GM23338 (cell line): ENCODE measurements around the gene PPP2R5A. TPM values are rescaled to one million over a fixed set of nuclear protein-coding genes. Genes with fewer than 3 reads are reported as not detected.

Experiments used
- ATAC-seq: fragments of 200-7000 bp; cut with Tn5 transposase; 3 replicates; pipeline ENCODE4 v1.9.1; 2020
- DNase-seq: peaks from one replicate; pipeline ENCODE4 v3.0.0-alpha.2; 2015; ENCODE audit warnings: low spot score
- H2AFZ ChIP-seq: fragments of 200-600 bp; sonication (generic); 2 replicates; pipeline ENCODE4 v1.8.0; 2016; ENCODE audit warnings: antibody characterized with exemption, mild to moderate bottlenecking, moderate library complexity
- H3F3A ChIP-seq: fragments of 200-600 bp; sonication (generic); replicated peaks from 2 replicates; pipeline ENCODE4 v1.8.0; 2017; ENCODE audit warnings: antibody characterized with exemption, mixed run types, low read depth
- H3K27ac ChIP-seq: fragments of 200-600 bp; sonication (generic); 2 replicates; pipeline ENCODE4 v1.6.1; 2016; ENCODE audit warnings: low read depth
- H3K27me3 ChIP-seq: fragments of 200-600 bp; sonication (generic); 2 replicates; pipeline ENCODE4 v1.8.0; 2016; ENCODE audit warnings: mild to moderate bottlenecking, mixed run types, moderate library complexity; ENCODE audit not compliant: insufficient read depth
- H3K36me3 ChIP-seq: fragments of 200-600 bp; sonication (generic); 2 replicates; pipeline ENCODE4 v1.8.0; 2016; ENCODE audit warnings: mild to moderate bottlenecking; ENCODE audit not compliant: insufficient read depth
- H3K4me1 ChIP-seq: fragments of 200-600 bp; sonication (generic); 2 replicates; pipeline ENCODE4 v1.8.0; 2016; ENCODE audit warnings: mild to moderate bottlenecking, moderate library complexity; ENCODE audit not compliant: insufficient read depth
- H3K4me2 ChIP-seq: fragments of 200-600 bp; sonication (generic); 2 replicates; pipeline ENCODE4 v1.7.1; 2017; ENCODE audit warnings: mixed run types
- H3K4me3 ChIP-seq: fragments of 200-600 bp; sonication (generic); 2 replicates; pipeline ENCODE4 v1.6.1; 2016; ENCODE audit warnings: mixed run types
- H3K79me2 ChIP-seq: fragments of 200-600 bp; sonication (generic); replicated peaks from 2 replicates; pipeline ENCODE4 v1.8.0; 2017; ENCODE audit warnings: mild to moderate bottlenecking; ENCODE audit not compliant: insufficient read depth
- H3K9me2 ChIP-seq: fragments of 200-600 bp; sonication (generic); 2 replicates; pipeline ENCODE4 v1.8.0; 2017; ENCODE audit not compliant: insufficient read depth
- H4K20me1 ChIP-seq: fragments of 200-600 bp; sonication (generic); replicated peaks from 2 replicates; pipeline ENCODE4 v1.8.0; 2017; ENCODE audit warnings: mild to moderate bottlenecking; ENCODE audit not compliant: insufficient read depth
- H3K27ac Mint-ChIP-seq: 2 replicates; pipeline ENCODE4 v1.8.0; 2020; ENCODE audit warnings: inconsistent platforms, mild to moderate bottlenecking, moderate library complexity, mixed read lengths
- H3K27me3 Mint-ChIP-seq: 3 replicates; pipeline ENCODE4 v1.8.0; 2022; ENCODE audit warnings: low read depth, mild to moderate bottlenecking, moderate library complexity, mixed read lengths, inconsistent platforms; ENCODE audit not compliant: insufficient read depth, poor library complexity
- H3K36me3 Mint-ChIP-seq: 3 replicates; pipeline ENCODE4 v1.8.0; 2021; ENCODE audit warnings: low read depth, mild to moderate bottlenecking, inconsistent platforms, moderate library complexity, mixed read lengths
- H3K4me1 Mint-ChIP-seq: 3 replicates; pipeline ENCODE4 v1.8.0; 2020; ENCODE audit warnings: mild to moderate bottlenecking, inconsistent platforms, mixed read lengths
- H3K4me3 Mint-ChIP-seq: 3 replicates; pipeline ENCODE4 v1.8.0; 2021; ENCODE audit warnings: moderate library complexity, mild to moderate bottlenecking, inconsistent platforms, mixed read lengths
- H3K9me3 Mint-ChIP-seq: 3 replicates; pipeline ENCODE4 v1.8.0; 2020; ENCODE audit warnings: moderate library complexity, mild to moderate bottlenecking, inconsistent platforms, mixed read lengths
- CREB1 ChIP-seq: fragments of 250-450 bp; sonication (Bioruptor Pico); IDR thresholded peaks from 2 replicates; pipeline ENCODE4 v1.5.0; 2020; ENCODE audit warnings: low read depth, mild to moderate bottlenecking, moderate library complexity
- EZH2 ChIP-seq: fragments of 200-600 bp; sonication (generic); IDR thresholded peaks from one replicate; pipeline ENCODE4 v1.8.0; 2017; ENCODE audit warnings: antibody characterized with exemption, mild to moderate bottlenecking, low read depth; ENCODE audit not compliant: unreplicated experiment
- EZH2phosphoT487 ChIP-seq: fragments of 200-600 bp; sonication (generic); IDR thresholded peaks from one replicate; pipeline ENCODE4 v1.8.1; 2018; ENCODE audit warnings: antibody characterized with exemption; ENCODE audit not compliant: unreplicated experiment
- JUNB ChIP-seq: IDR thresholded peaks from one replicate; pipeline ENCODE4 v1.6.1; 2016; ENCODE audit warnings: antibody characterized with exemption; ENCODE audit not compliant: unreplicated experiment
- NANOG ChIP-seq: IDR thresholded peaks from 2 replicates; pipeline ENCODE4 v1.6.1; 2016; ENCODE audit warnings: antibody characterized with exemption, borderline replicate concordance
- POLR2AphosphoS5 ChIP-seq: IDR thresholded peaks from 2 replicates; pipeline ENCODE4 v1.6.1; 2016; ENCODE audit warnings: antibody characterized with exemption, low read depth
- STAT1 ChIP-seq: IDR thresholded peaks from one replicate; pipeline ENCODE4 v1.6.1; 2016; ENCODE audit warnings: antibody characterized with exemption; ENCODE audit not compliant: unreplicated experiment
- ZNF114 ChIP-seq: fragments of 250-450 bp; sonication (Bioruptor Pico); IDR thresholded peaks from 2 replicates; pipeline ENCODE4 v1.5.0; 2020; ENCODE audit warnings: mild to moderate bottlenecking, moderate library complexity
- ZNF331 ChIP-seq: fragments of 250-450 bp; sonication (Bioruptor Pico); IDR thresholded peaks from 2 replicates; pipeline ENCODE4 v1.5.0; 2020; ENCODE audit warnings: low read depth, mild to moderate bottlenecking, moderate library complexity
- polyA plus RNA-seq: library from polyadenylated mRNA; unstranded; fragments of >200 nt; fragmentation: Nextera tagmentation; extraction: Ambion mirVana; gene quantifications from 2 replicates; pipeline ENCODE4 v1.2.1, GENCODE V29; 2016
- total RNA-seq: library from RNA; depleted of rRNA; stranded (reverse); fragments of >200 nt; shearing (Covaris generic); gene quantifications from 2 replicates; pipeline ENCODE4 v1.2.3, GENCODE V29; 2014
- TF ChIP-seq, protein P1 (sequence below), 2 experiments: fragments of 200-600 bp in 1 of 2; sonication (generic) in 1 of 2; conservative IDR thresholded peaks; 2 replicates each; pipeline versions ENCODE4 v1.5.1 to v1.6.1; 2016 to 2017; ENCODE audit warnings: antibody characterized with exemption in 2 of 2, low read depth in 2 of 2, mild to moderate bottlenecking in 2 of 2, moderate library complexity in 1 of 2
- TF ChIP-seq, protein P2 (sequence below): IDR thresholded peaks from 2 replicates; pipeline ENCODE4 v1.6.1; 2016; ENCODE audit warnings: antibody characterized with exemption
- TF ChIP-seq, protein P3 (sequence below): IDR thresholded peaks from one replicate; pipeline ENCODE4 v1.6.1; 2018; ENCODE audit warnings: antibody characterized with exemption; ENCODE audit not compliant: unreplicated experiment
- TF ChIP-seq, protein P4 (sequence below): fragments of 250-450 bp; sonication (Bioruptor Pico); IDR thresholded peaks from 2 replicates; pipeline ENCODE4 v1.5.0; 2020; ENCODE audit warnings: mild to moderate bottlenecking, moderate library complexity

The PPP2R5A gene
- total and polyA plus RNA-seq, 2 experiments from 2014 or later = 16.2 to 43.5 TPM

DNA sequence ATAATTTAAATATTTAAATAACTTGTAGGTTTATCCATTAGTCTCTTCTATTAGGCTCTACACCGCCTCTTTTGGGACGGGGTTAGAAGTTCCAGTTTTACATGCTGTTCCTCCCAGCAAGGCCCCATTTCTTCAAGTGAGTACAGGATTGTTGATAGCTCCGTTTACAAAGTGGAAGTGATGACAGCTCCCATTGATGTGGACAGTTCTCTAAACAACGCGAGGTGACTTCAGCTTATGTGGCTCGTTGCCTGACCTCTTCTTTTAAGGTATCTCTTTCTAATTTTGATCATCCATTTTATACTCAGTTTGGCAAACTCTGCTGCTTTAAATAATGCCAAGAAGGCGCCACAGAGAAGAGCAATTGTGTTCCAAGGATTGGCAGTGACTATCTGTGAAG lies 79.8 kb downstream of the PPP2R5A start:
- Histone ChIP-seq H3K79me2 (no peaks in the 10 kb centered on the region), H3K36me3 (peaks cover 16% of the 10 kb centered on the region; the same call in 1 of the 2 replicates), H3K27me3 (no peaks in the 10 kb centered on the region), H3K4me3 (no peak overlapping the region), H3K4me2 (no peak overlapping the region), H2AFZ (no peak overlapping the region), H3K27ac (no peak overlapping the region), H4K20me1 (peaks cover 12% of the 10 kb centered on the region), H3K9me2 (no peaks in the 10 kb centered on the region), H3K4me1 (no peaks in the 10 kb centered on the region), H3F3A (no peaks in the 10 kb centered on the region)
- H3K36me3 Mint-ChIP-seq = peaks cover 44% of the 10 kb centered on the region
- ATAC-seq = no peak
- no peaks in the 10 kb centered on the region; the same call in 2 of the 3 replicates for H3K9me3 Mint-ChIP-seq
- peaks cover 4% of the 10 kb centered on the region; the same call in 1 of the 3 replicates for H3K4me1 Mint-ChIP-seq
- TF ChIP-seq, protein P1, sequence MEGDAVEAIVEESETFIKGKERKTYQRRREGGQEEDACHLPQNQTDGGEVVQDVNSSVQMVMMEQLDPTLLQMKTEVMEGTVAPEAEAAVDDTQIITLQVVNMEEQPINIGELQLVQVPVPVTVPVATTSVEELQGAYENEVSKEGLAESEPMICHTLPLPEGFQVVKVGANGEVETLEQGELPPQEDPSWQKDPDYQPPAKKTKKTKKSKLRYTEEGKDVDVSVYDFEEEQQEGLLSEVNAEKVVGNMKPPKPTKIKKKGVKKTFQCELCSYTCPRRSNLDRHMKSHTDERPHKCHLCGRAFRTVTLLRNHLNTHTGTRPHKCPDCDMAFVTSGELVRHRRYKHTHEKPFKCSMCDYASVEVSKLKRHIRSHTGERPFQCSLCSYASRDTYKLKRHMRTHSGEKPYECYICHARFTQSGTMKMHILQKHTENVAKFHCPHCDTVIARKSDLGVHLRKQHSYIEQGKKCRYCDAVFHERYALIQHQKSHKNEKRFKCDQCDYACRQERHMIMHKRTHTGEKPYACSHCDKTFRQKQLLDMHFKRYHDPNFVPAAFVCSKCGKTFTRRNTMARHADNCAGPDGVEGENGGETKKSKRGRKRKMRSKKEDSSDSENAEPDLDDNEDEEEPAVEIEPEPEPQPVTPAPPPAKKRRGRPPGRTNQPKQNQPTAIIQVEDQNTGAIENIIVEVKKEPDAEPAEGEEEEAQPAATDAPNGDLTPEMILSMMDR (conservative IDR thresholded peaks at IDR 0.05; ENCODE audit: low read depth in 2 of 2) = no peak
- TF ChIP-seq, protein P2, sequence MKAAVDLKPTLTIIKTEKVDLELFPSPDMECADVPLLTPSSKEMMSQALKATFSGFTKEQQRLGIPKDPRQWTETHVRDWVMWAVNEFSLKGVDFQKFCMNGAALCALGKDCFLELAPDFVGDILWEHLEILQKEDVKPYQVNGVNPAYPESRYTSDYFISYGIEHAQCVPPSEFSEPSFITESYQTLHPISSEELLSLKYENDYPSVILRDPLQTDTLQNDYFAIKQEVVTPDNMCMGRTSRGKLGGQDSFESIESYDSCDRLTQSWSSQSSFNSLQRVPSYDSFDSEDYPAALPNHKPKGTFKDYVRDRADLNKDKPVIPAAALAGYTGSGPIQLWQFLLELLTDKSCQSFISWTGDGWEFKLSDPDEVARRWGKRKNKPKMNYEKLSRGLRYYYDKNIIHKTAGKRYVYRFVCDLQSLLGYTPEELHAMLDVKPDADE = no peak
- TF ChIP-seq POLR2AphosphoS5 (no peak), JUNB (no peak), NANOG (no peak), EZH2phosphoT487 (no peak), ZNF331 (CRISPR knock-in tag) (no peak), STAT1 (no peak), EZH2 (no peak), ZNF114 (CRISPR knock-in tag) (no peak), CREB1 (CRISPR knock-in tag) (no peak)
- TF ChIP-seq, protein P3, sequence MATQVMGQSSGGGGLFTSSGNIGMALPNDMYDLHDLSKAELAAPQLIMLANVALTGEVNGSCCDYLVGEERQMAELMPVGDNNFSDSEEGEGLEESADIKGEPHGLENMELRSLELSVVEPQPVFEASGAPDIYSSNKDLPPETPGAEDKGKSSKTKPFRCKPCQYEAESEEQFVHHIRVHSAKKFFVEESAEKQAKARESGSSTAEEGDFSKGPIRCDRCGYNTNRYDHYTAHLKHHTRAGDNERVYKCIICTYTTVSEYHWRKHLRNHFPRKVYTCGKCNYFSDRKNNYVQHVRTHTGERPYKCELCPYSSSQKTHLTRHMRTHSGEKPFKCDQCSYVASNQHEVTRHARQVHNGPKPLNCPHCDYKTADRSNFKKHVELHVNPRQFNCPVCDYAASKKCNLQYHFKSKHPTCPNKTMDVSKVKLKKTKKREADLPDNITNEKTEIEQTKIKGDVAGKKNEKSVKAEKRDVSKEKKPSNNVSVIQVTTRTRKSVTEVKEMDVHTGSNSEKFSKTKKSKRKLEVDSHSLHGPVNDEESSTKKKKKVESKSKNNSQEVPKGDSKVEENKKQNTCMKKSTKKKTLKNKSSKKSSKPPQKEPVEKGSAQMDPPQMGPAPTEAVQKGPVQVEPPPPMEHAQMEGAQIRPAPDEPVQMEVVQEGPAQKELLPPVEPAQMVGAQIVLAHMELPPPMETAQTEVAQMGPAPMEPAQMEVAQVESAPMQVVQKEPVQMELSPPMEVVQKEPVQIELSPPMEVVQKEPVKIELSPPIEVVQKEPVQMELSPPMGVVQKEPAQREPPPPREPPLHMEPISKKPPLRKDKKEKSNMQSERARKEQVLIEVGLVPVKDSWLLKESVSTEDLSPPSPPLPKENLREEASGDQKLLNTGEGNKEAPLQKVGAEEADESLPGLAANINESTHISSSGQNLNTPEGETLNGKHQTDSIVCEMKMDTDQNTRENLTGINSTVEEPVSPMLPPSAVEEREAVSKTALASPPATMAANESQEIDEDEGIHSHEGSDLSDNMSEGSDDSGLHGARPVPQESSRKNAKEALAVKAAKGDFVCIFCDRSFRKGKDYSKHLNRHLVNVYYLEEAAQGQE = no peak
- TF ChIP-seq, protein P4, sequence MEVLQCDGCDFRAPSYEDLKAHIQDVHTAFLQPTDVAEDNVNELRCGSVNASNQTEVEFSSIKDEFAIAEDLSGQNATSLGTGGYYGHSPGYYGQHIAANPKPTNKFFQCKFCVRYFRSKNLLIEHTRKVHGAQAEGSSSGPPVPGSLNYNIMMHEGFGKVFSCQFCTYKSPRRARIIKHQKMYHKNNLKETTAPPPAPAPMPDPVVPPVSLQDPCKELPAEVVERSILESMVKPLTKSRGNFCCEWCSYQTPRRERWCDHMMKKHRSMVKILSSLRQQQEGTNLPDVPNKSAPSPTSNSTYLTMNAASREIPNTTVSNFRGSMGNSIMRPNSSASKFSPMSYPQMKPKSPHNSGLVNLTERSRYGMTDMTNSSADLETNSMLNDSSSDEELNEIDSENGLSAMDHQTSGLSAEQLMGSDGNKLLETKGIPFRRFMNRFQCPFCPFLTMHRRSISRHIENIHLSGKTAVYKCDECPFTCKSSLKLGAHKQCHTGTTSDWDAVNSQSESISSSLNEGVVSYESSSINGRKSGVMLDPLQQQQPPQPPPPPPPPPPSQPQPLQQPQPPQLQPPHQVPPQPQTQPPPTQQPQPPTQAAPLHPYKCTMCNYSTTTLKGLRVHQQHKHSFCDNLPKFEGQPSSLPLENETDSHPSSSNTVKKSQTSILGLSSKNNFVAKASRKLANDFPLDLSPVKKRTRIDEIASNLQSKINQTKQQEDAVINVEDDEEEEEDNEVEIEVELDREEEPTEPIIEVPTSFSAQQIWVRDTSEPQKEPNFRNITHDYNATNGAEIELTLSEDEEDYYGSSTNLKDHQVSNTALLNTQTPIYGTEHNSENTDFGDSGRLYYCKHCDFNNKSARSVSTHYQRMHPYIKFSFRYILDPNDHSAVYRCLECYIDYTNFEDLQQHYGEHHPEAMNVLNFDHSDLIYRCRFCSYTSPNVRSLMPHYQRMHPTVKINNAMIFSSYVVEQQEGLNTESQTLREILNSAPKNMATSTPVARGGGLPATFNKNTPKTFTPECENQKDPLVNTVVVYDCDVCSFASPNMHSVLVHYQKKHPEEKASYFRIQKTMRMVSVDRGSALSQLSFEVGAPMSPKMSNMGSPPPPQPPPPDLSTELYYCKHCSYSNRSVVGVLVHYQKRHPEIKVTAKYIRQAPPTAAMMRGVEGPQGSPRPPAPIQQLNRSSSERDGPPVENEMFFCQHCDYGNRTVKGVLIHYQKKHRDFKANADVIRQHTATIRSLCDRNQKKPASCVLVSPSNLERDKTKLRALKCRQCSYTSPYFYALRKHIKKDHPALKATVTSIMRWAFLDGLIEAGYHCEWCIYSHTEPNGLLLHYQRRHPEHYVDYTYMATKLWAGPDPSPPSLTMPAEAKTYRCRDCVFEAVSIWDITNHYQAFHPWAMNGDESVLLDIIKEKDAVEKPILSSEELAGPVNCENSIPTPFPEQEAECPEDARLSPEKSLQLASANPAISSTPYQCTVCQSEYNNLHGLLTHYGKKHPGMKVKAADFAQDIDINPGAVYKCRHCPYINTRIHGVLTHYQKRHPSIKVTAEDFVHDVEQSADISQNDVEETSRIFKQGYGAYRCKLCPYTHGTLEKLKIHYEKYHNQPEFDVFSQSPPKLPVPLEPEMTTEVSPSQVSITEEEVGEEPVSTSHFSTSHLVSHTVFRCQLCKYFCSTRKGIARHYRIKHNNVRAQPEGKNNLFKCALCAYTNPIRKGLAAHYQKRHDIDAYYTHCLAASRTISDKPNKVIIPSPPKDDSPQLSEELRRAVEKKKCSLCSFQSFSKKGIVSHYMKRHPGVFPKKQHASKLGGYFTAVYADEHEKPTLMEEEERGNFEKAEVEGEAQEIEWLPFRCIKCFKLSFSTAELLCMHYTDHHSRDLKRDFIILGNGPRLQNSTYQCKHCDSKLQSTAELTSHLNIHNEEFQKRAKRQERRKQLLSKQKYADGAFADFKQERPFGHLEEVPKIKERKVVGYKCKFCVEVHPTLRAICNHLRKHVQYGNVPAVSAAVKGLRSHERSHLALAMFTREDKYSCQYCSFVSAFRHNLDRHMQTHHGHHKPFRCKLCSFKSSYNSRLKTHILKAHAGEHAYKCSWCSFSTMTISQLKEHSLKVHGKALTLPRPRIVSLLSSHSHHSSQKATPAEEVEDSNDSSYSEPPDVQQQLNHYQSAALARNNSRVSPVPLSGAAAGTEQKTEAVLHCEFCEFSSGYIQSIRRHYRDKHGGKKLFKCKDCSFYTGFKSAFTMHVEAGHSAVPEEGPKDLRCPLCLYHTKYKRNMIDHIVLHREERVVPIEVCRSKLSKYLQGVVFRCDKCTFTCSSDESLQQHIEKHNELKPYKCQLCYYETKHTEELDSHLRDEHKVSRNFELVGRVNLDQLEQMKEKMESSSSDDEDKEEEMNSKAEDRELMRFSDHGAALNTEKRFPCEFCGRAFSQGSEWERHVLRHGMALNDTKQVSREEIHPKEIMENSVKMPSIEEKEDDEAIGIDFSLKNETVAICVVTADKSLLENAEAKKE (CRISPR knock-in tag) = no peak
- no peak overlapping the region for H3K4me3 Mint-ChIP-seq
- DNase-seq = no peak
- no peak overlapping the region for H3K27ac Mint-ChIP-seq
- peaks cover 2% of the 10 kb centered on the region for H3K27me3 Mint-ChIP-seq
